HFFc6 (cell line): Measurements from ENCODE around the gene ETV3. TPM values are rescaled to one million over a fixed set of nuclear protein-coding genes. Genes with fewer than 3 reads are reported as not detected.

Experiments used
- DNase-seq: peaks from one replicate; pipeline ENCODE4 v3.0.0-alpha.2; 2018
- H3K27ac Mint-ChIP-seq: 2 replicates; pipeline ENCODE4 v1.8.0; 2020; ENCODE audit warnings: mild to moderate bottlenecking, mixed read lengths
- H3K27me3 Mint-ChIP-seq: 2 replicates; pipeline ENCODE4 v1.8.0; 2021; ENCODE audit warnings: mild to moderate bottlenecking, moderate library complexity, mixed read lengths; ENCODE audit not compliant: insufficient read depth
- H3K36me3 Mint-ChIP-seq: 2 replicates; pipeline ENCODE4 v1.8.0; 2021; ENCODE audit warnings: low read depth, mixed read lengths
- H3K4me1 Mint-ChIP-seq: 2 replicates; pipeline ENCODE4 v1.8.0; 2020; ENCODE audit warnings: low read depth, mixed read lengths
- H3K4me3 Mint-ChIP-seq: 2 replicates; pipeline ENCODE4 v1.8.0; 2020; ENCODE audit warnings: mild to moderate bottlenecking, moderate library complexity, mixed read lengths
- H3K9me3 Mint-ChIP-seq: 2 replicates; pipeline ENCODE4 v1.8.0; 2020; ENCODE audit warnings: mild to moderate bottlenecking, mixed read lengths
- total RNA-seq, 6 experiments: library from RNA; stranded (reverse); fragmentation: NEBNext Ultra II Directional; extraction: Animal tissue kit (Norgen Biotek cat#: 25700); gene quantifications; 2 replicates in 1 of 6; 3 replicates in 5 of 6; pipeline ENCODE4 v1.2.3, GENCODE V29; 2021
- TF ChIP-seq, protein P1 (sequence below): fragments of 200-600 bp; sonication (generic); IDR thresholded peaks from 2 replicates; pipeline ENCODE4 v1.5.0; 2021; ENCODE audit warnings: antibody characterized with exemption, mild to moderate bottlenecking

Gene ETV3
- total RNA-seq, 6 experiments from 2014 or later = 20.0 to 22.9 (median 21.0) TPM

DNA sequence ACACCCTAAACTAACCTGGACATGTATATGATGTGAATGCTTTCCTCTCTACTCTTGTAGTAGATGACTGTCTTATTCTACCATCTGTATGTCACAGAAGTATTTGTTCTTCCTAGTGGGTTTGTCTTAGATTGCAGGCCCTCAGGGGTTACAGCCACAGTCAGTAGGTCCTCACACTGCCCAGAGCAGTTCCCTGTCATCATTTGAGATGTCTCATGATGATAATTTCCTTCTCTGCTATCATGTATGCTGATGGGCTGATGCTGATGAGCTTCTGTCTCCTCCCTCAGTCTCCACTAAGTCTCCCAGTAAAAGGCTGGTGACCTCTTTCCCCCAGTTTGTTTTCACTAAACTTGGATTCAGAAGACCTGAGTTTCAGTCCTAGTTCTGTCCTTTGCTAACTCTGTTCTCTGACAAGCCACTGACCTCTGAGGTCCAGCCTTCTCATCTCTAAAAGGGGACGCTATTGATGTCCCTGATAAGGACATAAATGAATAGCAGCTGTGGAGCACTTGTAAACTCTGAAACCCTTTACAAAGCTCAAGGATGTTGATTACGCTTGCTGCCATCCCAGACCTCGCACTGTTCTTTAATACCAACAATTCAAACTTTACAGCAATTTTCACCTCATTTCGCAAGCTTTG, 3.1 kb upstream of the ETV3 start:
- H3K27ac Mint-ChIP-seq = no peak overlapping the region
- H3K36me3 Mint-ChIP-seq = no peaks in the 10 kb centered on the region
- DNase-seq = no peak
- H3K9me3 Mint-ChIP-seq = no peaks in the 10 kb centered on the region; the same call in 1 of the 2 replicates
- peaks cover 34% of the 10 kb centered on the region for H3K4me1 Mint-ChIP-seq
- H3K4me3 Mint-ChIP-seq = no peak overlapping the region
- TF ChIP-seq, protein P1, sequence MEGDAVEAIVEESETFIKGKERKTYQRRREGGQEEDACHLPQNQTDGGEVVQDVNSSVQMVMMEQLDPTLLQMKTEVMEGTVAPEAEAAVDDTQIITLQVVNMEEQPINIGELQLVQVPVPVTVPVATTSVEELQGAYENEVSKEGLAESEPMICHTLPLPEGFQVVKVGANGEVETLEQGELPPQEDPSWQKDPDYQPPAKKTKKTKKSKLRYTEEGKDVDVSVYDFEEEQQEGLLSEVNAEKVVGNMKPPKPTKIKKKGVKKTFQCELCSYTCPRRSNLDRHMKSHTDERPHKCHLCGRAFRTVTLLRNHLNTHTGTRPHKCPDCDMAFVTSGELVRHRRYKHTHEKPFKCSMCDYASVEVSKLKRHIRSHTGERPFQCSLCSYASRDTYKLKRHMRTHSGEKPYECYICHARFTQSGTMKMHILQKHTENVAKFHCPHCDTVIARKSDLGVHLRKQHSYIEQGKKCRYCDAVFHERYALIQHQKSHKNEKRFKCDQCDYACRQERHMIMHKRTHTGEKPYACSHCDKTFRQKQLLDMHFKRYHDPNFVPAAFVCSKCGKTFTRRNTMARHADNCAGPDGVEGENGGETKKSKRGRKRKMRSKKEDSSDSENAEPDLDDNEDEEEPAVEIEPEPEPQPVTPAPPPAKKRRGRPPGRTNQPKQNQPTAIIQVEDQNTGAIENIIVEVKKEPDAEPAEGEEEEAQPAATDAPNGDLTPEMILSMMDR = no peak
- peaks cover 14% of the 10 kb centered on the region for H3K27me3 Mint-ChIP-seq

DNA sequence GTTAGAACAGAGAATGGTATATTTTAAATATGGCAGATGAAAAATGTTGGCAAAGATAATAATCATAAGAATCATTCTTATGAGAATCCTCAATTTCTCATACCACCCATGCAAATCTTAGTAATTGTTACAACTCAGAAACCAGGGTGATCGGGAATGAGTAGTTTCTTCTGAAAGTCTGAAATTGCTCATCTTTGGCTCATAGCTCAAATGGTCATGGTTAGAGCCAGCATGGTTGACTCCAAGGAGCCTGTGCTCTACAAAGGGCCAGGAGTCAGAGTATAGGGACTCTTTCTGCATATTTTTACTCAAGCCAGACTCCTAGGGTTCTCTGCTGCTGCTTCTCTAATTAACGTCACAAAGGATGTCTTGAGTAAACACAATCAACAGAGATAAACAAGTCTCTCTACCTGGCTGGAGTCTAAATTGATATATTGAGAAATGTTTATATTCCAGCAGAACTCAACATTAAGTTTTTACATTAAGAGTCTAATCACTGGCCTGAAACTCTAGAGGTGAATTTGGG, 1.9 kb upstream of the ETV3 start:
- no peak for DNase-seq
- Mint-ChIP-seq H3K4me1 (peaks cover 43% of the 10 kb centered on the region), H3K9me3 (no peaks in the 10 kb centered on the region; the same call in 1 of the 2 replicates), H3K4me3 (no peak overlapping the region), H3K27ac (no peak overlapping the region), H3K36me3 (peaks cover 6% of the 10 kb centered on the region), H3K27me3 (peaks cover 14% of the 10 kb centered on the region)
- TF ChIP-seq, protein P1 = no peak

GRCh38 chr1:157139052-157139715, 989 bp upstream of the ETV3 start:
- Mint-ChIP-seq H3K36me3 (peaks cover 13% of the 10 kb centered on the region), H3K27me3 (peaks cover 12% of the 10 kb centered on the region), H3K9me3 (no peaks in the 10 kb centered on the region; the same call in 1 of the 2 replicates), H3K4me1 (peaks cover 42% of the 10 kb centered on the region), H3K27ac (peak overlapping the region; percentile 97), H3K4me3 (peak overlapping the region; percentile 89)
- no peak for DNase-seq
- TF ChIP-seq, protein P1 = no peak

GRCh38 chr1:157137408-157138219, 581 bp downstream of the ETV3 start:
- Mint-ChIP-seq H3K27ac (peak overlapping the region; percentile 87), H3K27me3 (peaks cover 10% of the 10 kb centered on the region), H3K36me3 (peaks cover 27% of the 10 kb centered on the region), H3K4me3 (peak overlapping the region; percentile 99), H3K9me3 (no peaks in the 10 kb centered on the region; the same call in 1 of the 2 replicates), H3K4me1 (peaks cover 42% of the 10 kb centered on the region)
- TF ChIP-seq, protein P1 = no peak
- peak; percentile 28 for DNase-seq

DNA sequence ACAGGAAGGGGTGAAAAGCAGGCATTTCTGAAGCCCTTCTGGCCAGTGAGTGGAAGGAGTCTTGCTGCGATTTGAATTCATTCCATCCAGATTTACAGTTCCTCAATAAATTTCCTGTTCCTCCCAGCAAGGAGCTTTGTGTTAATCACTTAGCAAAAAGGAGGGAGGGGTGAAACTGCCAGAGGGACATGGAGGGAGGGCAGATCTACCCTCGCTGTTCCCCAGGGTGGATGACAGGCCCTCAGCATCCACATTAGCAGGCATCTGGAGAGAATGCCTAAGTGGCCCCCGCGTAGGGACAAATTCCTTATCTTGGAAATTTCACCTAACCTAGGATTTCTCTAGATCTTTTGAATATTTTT, 1.2 kb downstream of the ETV3 start:
- Mint-ChIP-seq H3K36me3 (peaks cover 33% of the 10 kb centered on the region), H3K27me3 (peaks cover 10% of the 10 kb centered on the region), H3K4me1 (peaks cover 42% of the 10 kb centered on the region), H3K27ac (peak overlapping the region; percentile 87), H3K4me3 (peak overlapping the region; percentile 99), H3K9me3 (no peaks in the 10 kb centered on the region; the same call in 1 of the 2 replicates)
- TF ChIP-seq, protein P1 = no peak
- no peak for DNase-seq
